Endothelial cell of umbilical vein (primary cell): ENCODE data around the gene FAXDC2. TPM values are rescaled to one million over a fixed set of nuclear protein-coding genes. Genes with fewer than 3 reads are reported as not detected.

Experiments
- BruUV-seq: library from RNA; stranded (reverse); fragments of 400-500 nt; replicated peaks from 2 replicates; lab custom pipeline; 2021; lab: Mats Ljungman, UMichigan
- CTCF ChIA-PET: fragments of 300-600, 350-600 bp; sonication (Branson Sonifier 250); formaldehyde crosslinking; loops from one replicate; lab custom pipeline; 2021; ENCODE audit warnings: antibody characterized with exemption, inconsistent platforms; lab: Charles Lee
- POLR2A ChIA-PET: fragments of 300-600, 350-600 bp; sonication (Branson Sonifier 250); formaldehyde crosslinking; loops from one replicate; lab custom pipeline; 2021; ENCODE audit warnings: antibody characterized with exemption, inconsistent platforms; lab: Charles Lee
- DNase-seq: peaks from one replicate; pipeline ENCODE4 v3.0.0-alpha.2; 2011; ENCODE audit warnings: low read depth, low spot score
- FAIRE-seq: peaks from 2 replicates; lab custom pipeline; 2011; peaks lifted over from hg19 to GRCh38; lab: Jason Lieb, UNC
- H2AFZ ChIP-seq: 2 replicates; pipeline ENCODE4 v1.6.0; 2012; ENCODE audit warnings: low read depth, low read length, control low read depth, inconsistent platforms
- H3K27ac ChIP-seq: 2 replicates; pipeline ENCODE4 v1.5.1; 2011; ENCODE audit warnings: low read depth, mild to moderate bottlenecking, control low read depth, low read length, moderate library complexity; ENCODE audit not compliant: insufficient read depth
- H3K27me3 ChIP-seq, 2 experiments: 2 replicates each; pipeline versions ENCODE4 v1.6.0 to v1.6.1; 2011; ENCODE audit warnings: low read length in 2 of 2, mixed read lengths in 1 of 2; ENCODE audit not compliant: control insufficient read depth in 2 of 2, insufficient read depth in 2 of 2
- H3K36me3 ChIP-seq, 2 experiments: 2 replicates in 1 of 2; 3 replicates in 1 of 2; pipeline ENCODE4 v1.5.1; 2011; ENCODE audit warnings: low read length in 2 of 2, mild to moderate bottlenecking in 1 of 2, moderate library complexity in 1 of 2; ENCODE audit not compliant: control insufficient read depth in 2 of 2, insufficient read depth in 2 of 2; ENCODE audit errors: extremely low read depth in 1 of 2
- H3K4me1 ChIP-seq: 3 replicates; pipeline ENCODE4 v1.5.1; 2011; ENCODE audit warnings: mild to moderate bottlenecking, low read length; ENCODE audit not compliant: control insufficient read depth, insufficient read depth; ENCODE audit errors: extremely low read depth
- H3K4me2 ChIP-seq: 2 replicates; pipeline ENCODE4 v1.6.1; 2011; ENCODE audit warnings: low read length, control low read depth, mixed read lengths; ENCODE audit not compliant: insufficient read depth
- H3K4me3 ChIP-seq, 3 experiments: fragments of 200-600 bp in 1 of 3; sonication (generic), shearing (Covaris generic) in 1 of 3; replicated peaks in 1 of 3; 2 replicates each; pipeline ENCODE4 v1.5.1; 2011 to 2016; ENCODE audit warnings: control low read depth in 3 of 3, low read length in 3 of 3, mild to moderate bottlenecking in 2 of 3, inconsistent platforms in 1 of 3, low read depth in 1 of 3, moderate library complexity in 1 of 3; ENCODE audit not compliant: insufficient read depth in 1 of 3
- H3K79me2 ChIP-seq: 2 replicates; pipeline ENCODE4 v1.6.0; 2012; ENCODE audit warnings: low read length, inconsistent platforms; ENCODE audit not compliant: control insufficient read depth, insufficient read depth
- H3K9ac ChIP-seq: replicated peaks from 2 replicates; pipeline ENCODE3; 2011; ENCODE audit warnings: low read length, control low read depth; ENCODE audit not compliant: insufficient read depth; ENCODE audit errors: extremely low read depth
- H3K9me1 ChIP-seq: replicated peaks from 3 replicates; pipeline ENCODE4 v1.6.0; 2011; ENCODE audit warnings: mild to moderate bottlenecking, low read length; ENCODE audit not compliant: control insufficient read depth, insufficient read depth; ENCODE audit errors: extremely low read depth
- H3K9me3 ChIP-seq: replicated peaks from 2 replicates; pipeline ENCODE4 v1.5.1; 2012; ENCODE audit warnings: low read length, inconsistent platforms; ENCODE audit not compliant: control insufficient read depth, insufficient read depth
- H4K20me1 ChIP-seq: replicated peaks from 2 replicates; pipeline ENCODE3; 2011; ENCODE audit warnings: mild to moderate bottlenecking, low read length; ENCODE audit not compliant: control insufficient read depth, insufficient read depth; ENCODE audit errors: extremely low read depth
- CTCF ChIP-seq, 2 donors: IDR thresholded peaks; 1 replicate in 1 of 2; 2 replicates in 1 of 2; pipeline ENCODE4 v1.5.1; 2011; ENCODE audit warnings: low read length in 2 of 2, mild to moderate bottlenecking in 2 of 2, moderate library complexity in 2 of 2, control low read depth in 1 of 2, inconsistent platforms in 1 of 2, low read depth in 1 of 2; ENCODE audit not compliant: insufficient read depth in 1 of 2; ENCODE audit errors: extremely low read depth in 1 of 2
- FOS ChIP-seq: IDR thresholded peaks from 2 replicates; pipeline ENCODE4 v1.6.1; 2011; ENCODE audit warnings: mild to moderate bottlenecking, low read length, moderate library complexity, borderline replicate concordance; ENCODE audit not compliant: insufficient read depth
- GATA2 ChIP-seq: IDR thresholded peaks from 2 replicates; pipeline ENCODE4 v1.7.0; 2011; ENCODE audit warnings: low read depth, mild to moderate bottlenecking, moderate library complexity, mixed read lengths, low read length; ENCODE audit not compliant: insufficient read length, insufficient read depth
- MAX ChIP-seq: IDR thresholded peaks from 2 replicates; pipeline ENCODE4 v1.6.1; 2011; ENCODE audit not compliant: insufficient read depth, insufficient read length
- MYC ChIP-seq: IDR thresholded peaks from one replicate; pipeline ENCODE4 v1.6.1; 2011; ENCODE audit warnings: mild to moderate bottlenecking, low read depth, low read length
- POLR2A ChIP-seq: IDR thresholded peaks from 2 replicates; pipeline ENCODE4 v1.6.1; 2012; ENCODE audit warnings: low read depth, mild to moderate bottlenecking, control low read depth, low read length
- dilution Hi-C: fragments of 300-500 bp; cut with MboI; formaldehyde crosslinking; loops from one replicate; pipeline ENCODE4 v1.15.0; 2019; ENCODE audit warnings: low sequenced_read_pairs; ENCODE audit not compliant: extremely low pct_ligation_motif_present
- intact Hi-C: fragments of 100-400 bp; cut with micrococcal nuclease; formaldehyde crosslinking; loops from one replicate; pipeline ENCODE4 v1.10.0; 2022
- polyA plus RNA-seq, 4 experiments: library from polyadenylated mRNA; depleted of rRNA in 3 of 4; stranded (reverse) in 3 of 4; unstranded in 1 of 4; fragments of >200 nt; gene quantifications; 2 replicates each; pipeline versions ENCODE4 v1.2.1 to v1.2.3, GENCODE V29; 2011 to 2012; ENCODE audit warnings: missing spikeins in 1 of 4
- total RNA-seq: library from RNA; stranded (reverse); gene quantifications from 2 replicates; pipeline ENCODE4 v1.2.3, GENCODE V29; 2021

The FAXDC2 gene
- total and polyA plus RNA-seq, 2 donors (not counting 3 experiments of a cell fraction or from before 2014, with no cell fraction given) = 8.3 to 12.0 TPM

GRCh38 chr5:154784856-154785255 is 65.5 kb downstream of the FAXDC2 start:
- POLR2A ChIA-PET = no interaction called here
- no TSS peak for BruUV-seq
- Histone ChIP-seq H3K27me3 (no peaks in the 10 kb centered on the region), H4K20me1 (peaks cover 10% of the 10 kb centered on the region), H3K9me1 (peaks cover 3% of the 10 kb centered on the region), H3K4me3 (no peak overlapping the region), H3K9me3 (no peaks in the 10 kb centered on the region), H3K27ac (no peak overlapping the region), H3K4me2 (no peak overlapping the region), H3K79me2 (peaks cover 94% of the 10 kb centered on the region), H2AFZ (no peak overlapping the region), H3K9ac (no peak overlapping the region), H3K4me1 (peaks cover 7% of the 10 kb centered on the region), H3K36me3 (no peaks in the 10 kb centered on the region)
- CTCF ChIA-PET = interaction anchor here (1.2 to 1.5 kb wide), 2 partner anchors 14 to 134 kb away, joined by 3 to 5 read pairs; no protein-coding TSS in a partner anchor
- no peak for FAIRE-seq
- DNase-seq = no peak
- dilution Hi-C loops = no loop called here
- TF ChIP-seq POLR2A = no peak
- TF ChIP-seq MYC = no peak
- TF ChIP-seq GATA2 = no peak
- TF ChIP-seq CTCF (IDR thresholded peaks at IDR 0.05; ENCODE audit: extremely low read depth in 1 of 2, insufficient read depth in 1 of 2, low read depth in 1 of 2, low read length in 2 of 2) = no peak
- TF ChIP-seq MAX = no peak
- no peak for TF ChIP-seq FOS
- intact Hi-C loops = no loop called here
